HEK293 (cell line): Measurements from ENCODE around the gene RTL9.

Experiments used
- CTCF ChIA-PET: fragments of 350-600 bp; formaldehyde crosslinking; extraction: SDS; loops from one replicate; lab custom pipeline; 2021; ENCODE audit warnings: antibody characterized with exemption; lab: Yijun Ruan, JAX
- POLR2A ChIA-PET: fragments of 300-600 bp; formaldehyde crosslinking; extraction: SDS; loops from one replicate; lab custom pipeline; 2020; ENCODE audit warnings: antibody characterized with exemption, inconsistent platforms; lab: Yijun Ruan, JAX
- H3K27ac ChIP-seq: fragments of 200-500 bp; sonication (Bioruptor generic); 2 replicates; pipeline ENCODE4 v1.5.1; 2014; ENCODE audit warnings: low read depth, low read length, control low read depth, inconsistent platforms; ENCODE audit errors: extremely low read depth
- H3K36me3 ChIP-seq, 2 experiments: fragments of 200-500 bp in 1 of 2; sonication (Bioruptor generic) in 1 of 2; 1 replicate in 1 of 2; 2 replicates in 1 of 2; pipeline ENCODE4 v1.5.1; 2014 to 2017; ENCODE audit warnings: inconsistent platforms in 2 of 2, low read length in 2 of 2; ENCODE audit not compliant: control insufficient read depth in 2 of 2, insufficient read depth in 1 of 2
- H3K4me1 ChIP-seq: fragments of 200-500 bp; sonication (Bioruptor generic); 2 replicates; pipeline ENCODE4 v1.5.1; 2014; ENCODE audit warnings: mild to moderate bottlenecking, low read length, inconsistent platforms; ENCODE audit not compliant: control insufficient read depth, insufficient read depth
- H3K4me3 ChIP-seq: 2 replicates; pipeline ENCODE4 v1.5.1; 2011; ENCODE audit warnings: low read depth, mild to moderate bottlenecking, control low read depth, low read length, moderate library complexity
- H3K9me3 ChIP-seq: fragments of 200-500 bp; sonication (Bioruptor generic); 2 replicates; pipeline ENCODE4 v1.5.1; 2014; ENCODE audit warnings: low read depth, low read length, inconsistent platforms; ENCODE audit not compliant: control insufficient read depth, insufficient read depth
- AEBP2 ChIP-seq: fragments of 450-650 bp; formaldehyde crosslinking; IDR thresholded peaks from 2 replicates; pipeline ENCODE4 v1.5.1; 2016; ENCODE audit warnings: missing biosample characterization, missing genetic modification characterization, borderline replicate concordance
- BCL11B ChIP-seq: fragments of 450-650 bp; formaldehyde crosslinking; IDR thresholded peaks from 2 replicates; pipeline ENCODE4 v1.5.1; 2016; ENCODE audit warnings: low read depth, missing biosample characterization, missing genetic modification characterization
- EGR2 ChIP-seq: fragments of 450-650 bp; formaldehyde crosslinking; IDR thresholded peaks from 2 replicates; pipeline ENCODE4 v1.5.1; 2016; ENCODE audit warnings: low read depth, missing biosample characterization, missing genetic modification characterization
- ELK4 ChIP-seq: IDR thresholded peaks from 2 replicates; pipeline ENCODE4 v1.6.1; 2011; ENCODE audit warnings: mild to moderate bottlenecking, low read depth, low read length, borderline replicate concordance
- PRDM6 ChIP-seq: fragments of 450-650 bp; formaldehyde crosslinking; IDR thresholded peaks from 2 replicates; pipeline ENCODE4 v1.5.1; 2017; ENCODE audit warnings: missing biosample characterization, missing genetic modification characterization
- SCRT2 ChIP-seq: fragments of 450-650 bp; formaldehyde crosslinking; IDR thresholded peaks from 2 replicates; pipeline ENCODE4 v1.5.1; 2016; ENCODE audit warnings: missing biosample characterization, missing genetic modification characterization
- SETDB1 ChIP-seq: IDR thresholded peaks from one replicate; pipeline ENCODE4 v1.6.1; 2017; ENCODE audit warnings: mild to moderate bottlenecking, low read length, moderate library complexity, mixed read lengths; ENCODE audit not compliant: insufficient read length
- ZFP69B ChIP-seq: fragments of 450-650 bp; formaldehyde crosslinking; IDR thresholded peaks from 2 replicates; pipeline ENCODE4 v1.5.1; 2016; ENCODE audit warnings: missing biosample characterization, missing genetic modification characterization
- ZNF114 ChIP-seq: fragments of 450-650 bp; formaldehyde crosslinking; IDR thresholded peaks from 2 replicates; pipeline ENCODE4 v1.5.0; 2017; ENCODE audit warnings: missing biosample characterization, missing genetic modification characterization
- ZNF133 ChIP-seq: fragments of 450-650 bp; formaldehyde crosslinking; IDR thresholded peaks from 2 replicates; pipeline ENCODE4 v1.5.1; 2016; ENCODE audit warnings: missing biosample characterization, missing genetic modification characterization
- ZNF157 ChIP-seq: fragments of 450-650 bp; formaldehyde crosslinking; IDR thresholded peaks from 2 replicates; pipeline ENCODE4 v1.5.1; 2016; ENCODE audit warnings: missing biosample characterization, missing genetic modification characterization
- ZNF175 ChIP-seq: fragments of 450-650 bp; formaldehyde crosslinking; IDR thresholded peaks from 2 replicates; pipeline ENCODE4 v1.5.1; 2016; ENCODE audit warnings: missing biosample characterization, missing genetic modification characterization
- ZNF2 ChIP-seq: fragments of 450-650 bp; formaldehyde crosslinking; IDR thresholded peaks from 2 replicates; pipeline ENCODE4 v1.5.1; 2016; ENCODE audit warnings: missing biosample characterization, missing genetic modification characterization
- ZNF248 ChIP-seq: fragments of 450-650 bp; formaldehyde crosslinking; IDR thresholded peaks from 2 replicates; pipeline ENCODE4 v1.5.1; 2017; ENCODE audit warnings: missing biosample characterization, missing genetic modification characterization
- ZNF274 ChIP-seq, 2 experiments: fragments of 200-500 bp in 1 of 2; fragments of 450-650 bp in 1 of 2; sonication (Bioruptor generic) in 1 of 2; formaldehyde crosslinking in 1 of 2; IDR thresholded peaks; 2 replicates each; pipeline versions ENCODE4 v1.5.1 to v1.6.1; 2014 to 2016; ENCODE audit warnings: borderline replicate concordance in 1 of 2, inconsistent platforms in 1 of 2, low read length in 1 of 2, missing biosample characterization in 1 of 2, missing genetic modification characterization in 1 of 2
- ZNF302 ChIP-seq: fragments of 450-650 bp; formaldehyde crosslinking; IDR thresholded peaks from 2 replicates; pipeline ENCODE4 v1.5.1; 2016; ENCODE audit warnings: missing biosample characterization, missing genetic modification characterization, low read depth
- ZNF311 ChIP-seq: fragments of 450-650 bp; formaldehyde crosslinking; IDR thresholded peaks from 2 replicates; pipeline ENCODE4 v1.5.1; 2017; ENCODE audit warnings: missing biosample characterization, missing genetic modification characterization, borderline replicate concordance
- ZNF341 ChIP-seq: fragments of 450-650 bp; formaldehyde crosslinking; IDR thresholded peaks from 2 replicates; pipeline ENCODE4; 2016; ENCODE audit warnings: low read depth, missing biosample characterization, missing genetic modification characterization
- ZNF37A ChIP-seq: fragments of 450-650 bp; IDR thresholded peaks from 2 replicates; pipeline ENCODE4 v1.5.1; 2018; ENCODE audit warnings: missing biosample characterization, missing genetic modification characterization
- ZNF518A ChIP-seq: fragments of 450-650 bp; formaldehyde crosslinking; conservative IDR thresholded peaks from 2 replicates; pipeline ENCODE4 v1.5.1; 2016; ENCODE audit warnings: low read depth, missing biosample characterization, missing genetic modification characterization
- ZNF555 ChIP-seq: fragments of 450-650 bp; formaldehyde crosslinking; conservative IDR thresholded peaks from 2 replicates; pipeline ENCODE4 v1.5.1; 2017; ENCODE audit warnings: missing biosample characterization, mild to moderate bottlenecking, missing genetic modification characterization, inconsistent platforms
- ZNF639 ChIP-seq: fragments of 450-650 bp; formaldehyde crosslinking; IDR thresholded peaks from 2 replicates; pipeline ENCODE4 v1.5.1; 2016; ENCODE audit warnings: missing biosample characterization, missing genetic modification characterization
- ZNF843 ChIP-seq: fragments of 450-650 bp; formaldehyde crosslinking; IDR thresholded peaks from 2 replicates; pipeline ENCODE4 v1.5.1; 2016; ENCODE audit warnings: missing biosample characterization, missing genetic modification characterization
- ZXDB ChIP-seq: fragments of 450-650 bp; formaldehyde crosslinking; IDR thresholded peaks from 2 replicates; pipeline ENCODE4 v1.5.1; 2016; ENCODE audit warnings: missing biosample characterization, missing genetic modification characterization
- TF ChIP-seq, protein P1 (sequence below): fragments of 450-650 bp; formaldehyde crosslinking; IDR thresholded peaks from 2 replicates; pipeline ENCODE4 v1.5.1; 2016; ENCODE audit warnings: missing biosample characterization, missing genetic modification characterization

RTL9 gene

DNA sequence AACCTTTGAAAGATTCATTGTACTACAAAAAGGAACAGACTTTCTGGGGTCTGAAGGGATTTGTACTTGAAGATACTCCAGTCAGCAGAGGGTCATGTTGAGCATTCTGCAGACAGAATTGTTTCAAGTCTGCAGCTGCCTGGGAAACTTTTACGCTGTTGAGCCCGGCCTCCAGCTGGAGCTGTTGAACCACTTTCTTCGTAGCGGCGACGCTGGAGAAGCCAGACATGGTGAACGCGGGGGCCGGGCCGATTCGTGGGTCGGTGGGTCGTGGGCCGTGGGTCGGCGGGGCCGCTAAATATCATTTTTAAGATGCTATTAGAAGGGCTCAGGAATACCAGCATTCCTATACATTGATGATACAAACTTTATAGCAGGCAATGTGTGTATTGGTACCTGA, 12.0 kb upstream of the RTL9 start:
- Histone ChIP-seq H3K4me3 (no peak overlapping the region), H3K9me3 (no peaks in the 10 kb centered on the region), H3K4me1 (no peaks in the 10 kb centered on the region), H3K27ac (no peak overlapping the region), H3K36me3 (no peaks in the 10 kb centered on the region)
- ChIA-PET POLR2A (no interaction called here), CTCF (interaction anchor here (1.1 to 1.7 kb wide), 2 partner anchors 44 to 61 kb away, joined by 3 to 4 read pairs; no protein-coding TSS in a partner anchor)
- TF ChIP-seq ZNF248 (tag by site-specific recombination) (no peak), ZNF341 (tag by site-specific recombination) (no peak), ZNF639 (no peak), ZNF518A (tag by site-specific recombination) (no peak), ZNF555 (tag by site-specific recombination) (no peak), SETDB1 (no peak), SCRT2 (tag by site-specific recombination) (no peak), BCL11B (tag by site-specific recombination) (no peak), ZNF114 (tag by site-specific recombination) (no peak), AEBP2 (tag by site-specific recombination) (no peak)

DNA sequence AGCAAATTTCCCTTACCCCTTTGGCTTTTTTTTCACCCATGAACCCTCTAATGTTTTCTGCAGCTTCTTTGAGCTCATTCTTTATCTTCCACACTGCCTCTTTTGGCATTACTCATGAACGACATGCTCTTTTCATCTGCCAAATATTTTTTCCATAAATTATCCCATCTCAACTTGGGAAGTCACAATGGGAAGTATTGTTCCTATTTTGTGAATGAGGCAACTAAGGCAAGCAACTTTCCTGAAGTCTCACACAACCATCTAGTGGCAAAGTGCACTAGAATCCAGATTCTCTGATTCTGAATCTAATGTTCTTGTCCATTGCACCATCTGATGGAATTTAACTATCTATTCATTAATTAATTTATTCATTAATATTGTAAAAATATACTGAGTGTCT, 625 bp downstream of the RTL9 start:
- H3K36me3 ChIP-seq = no peaks in the 10 kb centered on the region
- no peaks in the 10 kb centered on the region for H3K9me3 ChIP-seq
- H3K4me1 ChIP-seq = no peaks in the 10 kb centered on the region
- POLR2A ChIA-PET = no interaction called here
- H3K4me3 ChIP-seq = no peak overlapping the region
- no peak overlapping the region for H3K27ac ChIP-seq
- CTCF ChIA-PET = interaction anchor here (1.1 kb wide), 1 partner anchor 49 kb away, joined by 3 read pairs; no protein-coding TSS in a partner anchor
- no peak for TF ChIP-seq ZNF133 (tag by site-specific recombination)
- TF ChIP-seq ZNF157 (tag by site-specific recombination) = no peak
- no peak for TF ChIP-seq ZNF311 (tag by site-specific recombination)
- TF ChIP-seq ELK4 = no peak
- TF ChIP-seq ZNF843 (tag by site-specific recombination) = no peak
- no peak for TF ChIP-seq ZNF175
- no peak for TF ChIP-seq ZNF2 (tag by site-specific recombination)
- no peak for TF ChIP-seq ZXDB (tag by site-specific recombination)
- TF ChIP-seq, protein P1, sequence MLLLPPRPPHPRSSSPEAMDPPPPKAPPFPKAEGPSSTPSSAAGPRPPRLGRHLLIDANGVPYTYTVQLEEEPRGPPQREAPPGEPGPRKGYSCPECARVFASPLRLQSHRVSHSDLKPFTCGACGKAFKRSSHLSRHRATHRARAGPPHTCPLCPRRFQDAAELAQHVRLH = no peak
- TF ChIP-seq ZNF302 = no peak
- TF ChIP-seq ZNF274 (IDR thresholded peaks at IDR 0.05; ENCODE audit: low read length) = no peak
- TF ChIP-seq ZNF274 (tag by site-specific recombination; IDR thresholded peaks at IDR 0.05; ENCODE audit: borderline replicate concordance) = no peak
- no peak for TF ChIP-seq PRDM6 (tag by site-specific recombination)
- TF ChIP-seq ZNF37A (tag by site-specific recombination) = no peak
- TF ChIP-seq EGR2 (tag by site-specific recombination) = no peak
- TF ChIP-seq ZFP69B (tag by site-specific recombination) = no peak
